ENCODE measurements around the gene PLA2G2D. TPM values are rescaled to one million over a fixed set of nuclear protein-coding genes. Genes with fewer than 3 reads are reported as not detected.

The PLA2G2D gene
- total and polyA plus RNA-seq, 2 of the 13 experiments (the other 11 are each of a cell fraction or from before 2014, with no cell fraction given) = not detected

GRCh38 chr1:20139776-20140612 lies 20.7 kb upstream of the PLA2G2D start:
- BruUV-seq (replicated peaks) = no TSS peak
- Histone ChIP-seq H3K27me3 (ENCODE audit: control insufficient read depth in 1 of 2, insufficient read depth in 2 of 2, low read length in 2 of 2) (peaks cover 2 to 21% of the 10 kb centered on the region in 2 experiments; a peak in 3 of 5 replicates), H2AFZ (ENCODE audit: low read length) (no peak overlapping the region), H3K4me1 (ENCODE audit: insufficient read depth, low read length) (peaks cover 13% of the 10 kb centered on the region), H3K79me2 (ENCODE audit: insufficient read depth, low read length) (no peaks in the 10 kb centered on the region), H3K9me3 (ENCODE audit: low read length) (no peaks in the 10 kb centered on the region), H4K20me1 (ENCODE audit: insufficient read depth, low read length) (no peaks in the 10 kb centered on the region), H3K27ac (ENCODE audit: extremely low read length, insufficient read depth, low read length) (no peak overlapping the region), H3K4me3 (replicated peaks in 1 of 3; ENCODE audit: insufficient read depth in 1 of 3, low read depth in 2 of 3, low read length in 3 of 3) (no peak overlapping the region), H3K36me3 (replicated peaks in 1 of 2; ENCODE audit: control insufficient read depth in 1 of 2, insufficient read depth in 2 of 2, low read length in 2 of 2) (no peaks in the 10 kb centered on the region), H3K4me2 (ENCODE audit: low read depth, low read length) (no peak overlapping the region), H3K9ac (ENCODE audit: insufficient read depth, low read depth, low read length) (no peak overlapping the region)
- WGBS (ENCODE audit: low lambda C conversion rate) = 33% methylated on average over 5 of the region's 13 CpGs
- no peak for DNase-seq (ENCODE audit: low spot score)
- no peak for FAIRE-seq
- ChIA-PET CTCF (ENCODE audit: low intra/inter-chr PET ratio, low total read pairs) (no interaction called here), POLR2A (no interaction called here)
- no peak for TF ChIP-seq ZFP1 (CRISPR knock-in tag; IDR thresholded peaks at IDR 0.05)
- in situ Hi-C loops (cut with HindIII; ENCODE audit: extremely low pct_ligation_motif_present, low pct_unique_long_range_greater_than_20kb) (no loop called here), intact Hi-C loops (cut with micrococcal nuclease; ENCODE audit: unreplicated experiment) (no loop called here)
- ATAC-seq = no peak

GRCh38 chr1:20138961-20139550 lies 19.7 kb upstream of the PLA2G2D start, which contains the start of gene PLA2G2F:
TSS of gene PLA2G2F (plus strand) at chr1:20139323. CDS start at chr1:20139428, 105 bp downstream.
- H3K9ac ChIP-seq (ENCODE audit: insufficient read depth, low read depth, low read length) = no peak within 1 kb of the TSS
- H2AFZ ChIP-seq (ENCODE audit: low read length) = no peak within 1 kb of the TSS
- H3K9me3 ChIP-seq (ENCODE audit: low read length) = no peaks in the 10 kb centered on the region
- FAIRE-seq = no peak
- no peak for ATAC-seq
- no peak within 1 kb of the TSS for H3K4me2 ChIP-seq (ENCODE audit: low read depth, low read length)
- no peak for DNase-seq (ENCODE audit: low spot score)
- TF ChIP-seq PBX3 (CRISPR knock-in tag; IDR thresholded peaks at IDR 0.05; ENCODE audit: borderline replicate concordance) (no peak), ZNF576 (CRISPR knock-in tag; IDR thresholded peaks at IDR 0.05) (no peak), MYPOP (CRISPR knock-in tag; IDR thresholded peaks at IDR 0.05) (no peak)
- WGBS (ENCODE audit: low lambda C conversion rate) = 49% methylated on average over 2 of the region's 9 CpGs
- ChIA-PET POLR2A (no interaction called here), CTCF (ENCODE audit: low intra/inter-chr PET ratio, low total read pairs) (no interaction called here)
- no peak within 1 kb of the TSS for H3K4me3 ChIP-seq (replicated peaks in 1 of 3; ENCODE audit: insufficient read depth in 1 of 3, low read depth in 2 of 3, low read length in 3 of 3)
- H4K20me1 ChIP-seq (ENCODE audit: insufficient read depth, low read length) = no peaks in the 10 kb centered on the region
- BruUV-seq (replicated peaks) = no TSS peak
- peaks cover 6% of the 10 kb centered on the region for H3K4me1 ChIP-seq (ENCODE audit: insufficient read depth, low read length)
- peaks cover 2 to 21% of the 10 kb centered on the region in 2 experiments; a peak in 3 of 5 replicates for H3K27me3 ChIP-seq (ENCODE audit: control insufficient read depth in 1 of 2, insufficient read depth in 2 of 2, low read length in 2 of 2)
- H3K27ac ChIP-seq (ENCODE audit: extremely low read length, insufficient read depth, low read length) = no peak within 1 kb of the TSS
- in situ Hi-C loops (cut with HindIII; ENCODE audit: extremely low pct_ligation_motif_present, low pct_unique_long_range_greater_than_20kb) (no loop called here), intact Hi-C loops (cut with micrococcal nuclease; ENCODE audit: unreplicated experiment) (no loop called here)
- no peaks in the 10 kb centered on the region for H3K36me3 ChIP-seq (replicated peaks in 1 of 2; ENCODE audit: control insufficient read depth in 1 of 2, insufficient read depth in 2 of 2, low read length in 2 of 2)
- H3K79me2 ChIP-seq (ENCODE audit: insufficient read depth, low read length) = no peaks in the 10 kb centered on the region
